ENCODE results near the gene SAXO1. TPM values are rescaled to one million over a fixed set of nuclear protein-coding genes. Genes with fewer than 3 reads are reported as not detected.

The SAXO1 gene
- total RNA-seq, 1 experiment from 2014 or later: not detected

Other genes starting within 250 kb of the SAXO1 start
- gene RRAGA, start 16.2 kb upstream of the SAXO1 start, total RNA-seq (2021; ENCODE audit: unreplicated experiment): 47.3 TPM
- 28.8 TPM for gene HAUS6, start 69.7 kb upstream of the SAXO1 start, total RNA-seq (2021; ENCODE audit: unreplicated experiment)
- 18.4 TPM for gene PLIN2, start 94.3 kb upstream of the SAXO1 start, total RNA-seq (2021; ENCODE audit: unreplicated experiment)
- gene DENND4C, start 197.5 kb upstream of the SAXO1 start, total RNA-seq (2021; ENCODE audit: unreplicated experiment): 20.9 TPM

Measured in HCT116 (cell line).